CD4-positive, CD25-positive, alpha-beta regulatory T cell (primary cell): ENCODE data around the gene LANCL3. TPM values are rescaled to one million over a fixed set of nuclear protein-coding genes. Genes with fewer than 3 reads are reported as not detected.

Experiments
- polyA plus RNA-seq, 4 donors: library from polyadenylated mRNA; unstranded; fragments of 300-500 nt; fragmentation: Illumina TruSeq; gene quantifications; one replicate each; pipeline ENCODE4 v1.2.3, GENCODE V29; 2021
- total RNA-seq: library from RNA; stranded (reverse); gene quantifications from one replicate; pipeline ENCODE4 v1.2.3, GENCODE V29; 2022

The LANCL3 gene
- total and polyA plus RNA-seq, 5 donors from 2014 or later: 0.35 TPM; not detected in 4

Other genes with a start within 250 kb of the LANCL3 start
- gene PRRG1, start 222.3 kb upstream of the LANCL3 start, total RNA-seq: not detected
- gene PRRG1, start 222.3 kb upstream of the LANCL3 start, polyA plus RNA-seq: not detected
- 0.99 TPM for gene XK, start 114.1 kb downstream of the LANCL3 start, total RNA-seq
- not detected for gene XK, start 114.1 kb downstream of the LANCL3 start, polyA plus RNA-seq
- gene CYBB, start 208.4 kb downstream of the LANCL3 start, total RNA-seq: 0.25 TPM
- gene CYBB, start 208.4 kb downstream of the LANCL3 start, polyA plus RNA-seq: 1 to 10 TPM in 1 of 4 donors, under 1 TPM in 2, not detected in 1; 0.19 to 1.2 (median 0.60) TPM